ENCODE results near the gene EMD.
"Not testable (repeated sequence)": the region's sequence is repeated elsewhere in the genome, so short reads cannot be mapped to it uniquely, and the experiment has no call there.

The EMD gene

DNA sequence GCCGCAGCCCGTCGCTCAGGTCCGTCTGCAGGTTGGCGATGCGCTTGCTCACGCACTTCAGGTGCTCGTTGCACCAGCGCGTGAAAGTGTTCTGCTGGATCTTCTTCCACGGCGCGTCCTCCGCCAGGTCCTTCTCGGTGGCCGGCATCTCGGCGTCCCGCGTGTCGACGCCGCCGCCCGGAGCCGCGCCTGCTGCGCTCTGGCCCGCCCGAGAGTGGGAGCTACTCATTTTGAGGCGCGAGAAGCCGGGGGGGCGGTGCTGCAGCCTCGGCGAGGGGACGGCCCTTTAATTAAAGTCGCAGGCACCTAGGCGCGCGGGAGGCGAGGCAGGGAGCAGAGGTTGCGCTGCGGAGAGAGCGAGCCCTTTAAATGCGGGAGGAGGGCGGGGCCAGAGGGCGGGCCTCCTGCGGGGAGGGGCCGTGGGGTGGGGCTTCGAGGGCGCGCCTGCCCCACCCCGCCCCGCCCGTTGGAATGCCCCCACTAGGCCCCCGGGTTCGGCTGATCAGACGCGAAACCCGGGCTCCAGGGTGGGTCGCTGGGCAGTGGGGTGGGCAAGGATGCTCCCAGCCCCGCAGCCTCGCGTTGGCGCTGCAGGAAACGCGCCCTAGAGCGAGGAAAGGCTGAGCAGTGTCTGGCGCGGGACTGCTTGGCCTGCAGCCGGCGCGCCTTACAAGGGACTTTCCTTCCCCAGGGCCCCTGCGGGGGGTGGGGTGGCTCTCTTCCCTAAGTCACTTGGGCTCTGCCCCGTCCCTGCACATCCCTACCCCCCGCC is 7.9 kb upstream of the EMD start:
- peak; percentile 88 to 89 for DNase-seq (ENCODE audit: low read depth in 2 of 2)

DNA sequence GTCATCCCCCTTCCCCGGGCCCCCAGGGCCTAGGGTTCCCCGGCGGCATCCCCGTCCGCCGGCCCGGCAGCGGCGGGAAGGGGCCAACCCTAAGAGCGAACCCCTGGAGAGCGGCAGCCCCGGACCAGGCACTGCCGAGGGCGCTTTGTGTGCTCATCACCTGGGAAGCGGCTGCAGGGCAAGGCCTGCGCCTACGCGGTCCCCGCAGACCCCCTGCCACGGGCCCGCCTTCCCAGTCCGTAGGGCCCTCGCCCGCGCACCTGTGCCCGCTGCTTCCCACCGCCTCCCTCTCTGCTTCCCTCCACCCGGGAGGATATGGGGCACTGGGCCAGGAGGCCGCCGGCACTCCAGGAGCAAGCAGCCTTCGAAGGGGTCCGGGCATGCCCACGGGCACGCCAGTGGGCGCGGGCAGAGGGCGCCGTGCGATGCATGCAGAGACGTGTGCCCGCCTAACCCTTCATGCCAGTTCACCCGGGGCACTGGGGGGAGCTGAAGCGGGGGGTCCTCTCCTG is 7.2 kb upstream of the EMD start:
- DNase-seq (ENCODE audit: low read depth in 2 of 2) = no peak

DNA sequence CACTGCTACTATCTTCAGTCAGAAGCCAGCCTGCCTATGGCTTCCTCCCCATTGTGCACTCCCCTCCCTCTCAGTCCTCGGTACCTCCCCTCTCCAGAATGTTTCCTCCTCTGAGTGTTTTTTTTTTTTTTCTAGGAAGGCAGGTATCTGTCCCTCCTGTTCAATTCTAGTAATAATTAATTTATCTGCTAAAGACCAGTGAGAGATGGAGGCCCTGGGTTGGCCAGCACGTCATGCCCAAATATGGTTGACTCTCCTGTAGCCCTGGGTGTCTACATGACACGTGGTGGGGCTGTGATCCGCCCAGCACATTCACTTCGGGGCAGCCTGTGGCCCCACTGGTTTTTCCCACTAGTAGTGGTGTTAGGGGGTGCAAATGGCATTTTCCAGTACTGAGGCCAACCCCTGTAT is 6.5 kb upstream of the EMD start:
- DNase-seq (ENCODE audit: low read depth in 2 of 2) = peak in 1 of 2 donors; percentile 30

DNA sequence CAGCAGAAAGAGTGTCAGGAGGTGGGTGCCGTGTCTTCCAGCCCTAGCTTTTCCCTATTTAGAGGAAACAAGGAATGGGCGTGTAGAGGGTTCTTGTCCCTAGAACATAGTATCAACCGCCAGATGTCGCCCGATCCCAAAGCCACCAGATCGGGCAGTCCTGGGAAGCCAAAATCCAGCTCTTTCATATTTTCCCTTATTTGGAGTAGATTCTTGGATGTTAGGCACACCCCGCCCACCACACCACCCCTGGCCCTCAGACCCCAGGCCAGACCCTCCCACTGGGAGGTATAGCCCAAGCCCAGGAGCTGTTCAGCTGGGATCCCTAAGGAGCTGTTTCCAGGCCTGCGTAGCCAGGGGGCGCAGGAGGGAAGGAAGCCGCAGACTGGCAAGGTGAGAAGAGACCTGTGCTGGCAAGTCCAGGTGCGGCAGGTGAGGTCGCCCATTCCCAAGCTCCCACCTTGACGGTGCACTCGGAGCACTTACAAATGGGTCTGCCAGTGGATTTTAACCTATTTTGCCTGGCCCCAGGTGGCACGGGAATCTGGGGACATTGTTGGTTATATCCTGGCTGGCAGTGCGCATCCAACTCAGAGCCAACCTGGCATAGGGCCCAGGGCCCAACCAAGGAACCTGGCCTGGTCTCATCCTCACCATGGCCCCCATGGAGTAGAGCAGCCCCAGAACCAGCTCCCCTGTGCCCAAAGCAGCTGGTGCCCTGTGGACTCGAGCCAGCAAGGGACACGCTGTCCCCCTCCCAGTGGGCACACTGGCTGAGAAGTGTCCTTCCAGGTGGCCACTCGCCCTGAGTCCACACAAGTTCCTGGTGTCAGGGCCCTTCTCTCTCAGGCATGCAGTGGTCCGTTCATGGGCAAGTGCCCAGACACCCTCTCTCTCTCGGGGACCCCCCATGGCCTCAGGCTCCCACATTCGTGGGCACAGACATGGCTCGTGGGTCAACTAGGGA is 5.5 kb upstream of the EMD start:
- DNase-seq (ENCODE audit: low read depth in 2 of 2) = no peak

DNA sequence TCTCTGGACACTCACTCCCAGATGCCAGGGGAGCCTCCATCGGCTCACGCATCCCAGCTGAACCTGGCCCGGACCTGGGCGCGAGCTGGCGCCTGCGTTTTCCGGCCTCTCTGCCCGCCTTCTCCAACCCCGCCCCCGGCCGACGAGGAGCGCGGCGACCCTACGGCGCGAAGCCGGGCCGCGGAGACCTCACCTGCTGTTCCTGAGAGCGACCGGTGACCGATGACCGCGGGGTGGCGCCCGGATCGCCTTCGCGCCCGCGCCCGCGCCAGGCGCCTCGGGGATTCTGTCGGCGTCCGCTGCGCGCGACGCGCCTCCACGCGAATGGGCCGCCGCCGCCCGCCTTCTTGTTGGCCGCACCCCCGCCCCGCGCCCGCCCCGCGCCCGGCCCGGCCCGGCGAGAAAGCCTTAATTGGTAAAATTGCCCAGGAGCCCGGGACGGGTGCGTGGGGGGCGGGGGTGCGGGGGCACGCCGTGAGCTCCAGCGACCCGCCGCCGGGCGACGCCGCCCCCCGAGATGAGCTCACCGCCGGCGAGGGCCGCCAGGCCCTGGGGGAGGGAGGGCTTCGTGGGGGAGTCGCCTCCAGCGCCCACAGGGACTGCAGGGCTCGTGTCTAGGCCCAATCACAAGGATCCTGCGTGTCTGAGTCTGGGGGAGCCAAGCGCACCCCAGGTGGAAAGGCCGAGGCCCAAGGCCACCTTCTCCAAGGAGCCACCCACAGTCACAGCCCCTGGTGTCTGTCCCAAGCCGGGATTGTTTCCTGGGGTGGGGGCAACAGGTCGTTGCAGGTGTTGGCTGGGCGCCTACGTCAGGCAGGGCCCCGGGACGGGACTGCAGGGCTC is 4.6 kb upstream of the EMD start, which contains the start of gene FLNA:
Gene FLNA (minus strand): TSS at position 322 of the 843 bp plus-strand sequence. CDS start 3,389 bp downstream, outside the sequence.
- no peak for DNase-seq (ENCODE audit: low read depth in 2 of 2)

DNA sequence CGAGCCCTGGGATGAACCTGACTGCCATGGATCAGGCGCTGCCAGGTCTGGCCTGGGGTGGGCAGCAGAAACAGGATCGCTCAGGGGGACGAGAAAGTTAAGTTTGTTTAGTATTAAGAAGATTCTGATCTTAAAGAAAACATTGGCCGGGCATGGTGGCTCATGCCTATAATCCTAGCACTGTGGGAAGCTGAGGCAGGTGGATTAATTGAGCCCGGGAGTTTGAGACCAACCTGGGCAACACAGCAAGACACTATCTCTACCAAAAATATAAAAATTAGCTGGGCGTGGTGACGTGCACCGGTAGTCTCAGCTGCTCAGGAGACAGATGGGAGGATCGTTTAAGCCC is 4.0 kb upstream of the EMD start:
- DNase-seq (ENCODE audit: low read depth in 2 of 2) = no peak

DNA sequence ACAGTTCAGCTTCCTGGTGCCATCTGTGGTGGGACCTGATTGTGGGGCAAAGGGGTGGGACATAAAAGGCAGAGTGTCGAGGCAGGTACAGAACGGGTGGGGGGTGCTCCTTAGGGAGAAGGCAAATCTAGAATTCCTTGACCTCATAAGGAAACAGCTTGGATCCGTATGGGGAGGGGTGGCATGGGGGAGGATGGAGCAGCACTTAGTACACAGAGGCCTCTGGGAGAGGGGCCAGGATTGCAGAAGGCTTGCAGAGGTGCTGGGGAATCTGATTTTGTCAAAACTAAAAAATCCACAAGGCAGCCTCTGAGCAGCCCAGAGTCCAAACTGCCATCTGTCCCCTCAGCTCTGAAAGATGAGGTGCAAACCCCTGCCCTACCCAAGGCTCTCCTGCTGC is 2.3 kb upstream of the EMD start:
- DNase-seq (ENCODE audit: low read depth in 2 of 2) = no peak

DNA sequence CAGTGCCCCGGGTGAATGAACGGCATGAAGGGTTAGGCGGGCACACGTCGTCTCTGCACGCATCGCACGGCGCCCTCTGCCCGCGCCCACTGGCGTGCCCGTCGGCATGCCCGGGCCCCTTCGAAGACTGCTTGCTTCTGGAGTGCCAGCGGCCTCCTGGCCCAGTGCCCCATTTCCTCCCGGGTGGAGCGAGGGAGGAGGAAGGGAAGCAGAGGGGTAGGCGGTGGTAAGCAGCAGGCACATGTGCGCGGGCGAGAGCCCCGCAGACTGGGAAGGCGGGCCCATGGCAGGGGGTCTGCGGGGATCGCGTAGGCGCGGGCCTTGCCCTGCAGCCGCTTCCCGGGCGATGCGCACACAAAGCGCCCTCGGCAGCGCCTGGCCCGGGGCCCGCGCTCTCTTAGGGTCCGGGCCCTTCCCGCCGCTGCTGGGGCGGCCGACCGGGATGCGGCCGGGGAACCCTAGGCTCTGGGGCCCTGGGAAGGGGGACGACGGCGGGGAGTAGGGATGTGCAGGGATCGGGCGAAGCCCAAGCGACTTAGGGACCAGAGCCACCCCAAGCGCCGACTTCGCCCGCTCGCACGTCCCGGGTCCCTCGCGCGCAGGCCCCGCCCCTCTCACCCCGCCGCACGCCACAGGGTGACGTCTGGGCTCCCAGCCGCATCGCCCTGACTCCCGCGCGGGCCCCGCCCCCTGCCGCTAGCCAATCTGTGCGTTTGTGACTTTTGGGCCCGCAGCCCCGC is 866 bp upstream of the EMD start:
- DNase-seq (ENCODE audit: low read depth in 2 of 2) = no peak

DNA sequence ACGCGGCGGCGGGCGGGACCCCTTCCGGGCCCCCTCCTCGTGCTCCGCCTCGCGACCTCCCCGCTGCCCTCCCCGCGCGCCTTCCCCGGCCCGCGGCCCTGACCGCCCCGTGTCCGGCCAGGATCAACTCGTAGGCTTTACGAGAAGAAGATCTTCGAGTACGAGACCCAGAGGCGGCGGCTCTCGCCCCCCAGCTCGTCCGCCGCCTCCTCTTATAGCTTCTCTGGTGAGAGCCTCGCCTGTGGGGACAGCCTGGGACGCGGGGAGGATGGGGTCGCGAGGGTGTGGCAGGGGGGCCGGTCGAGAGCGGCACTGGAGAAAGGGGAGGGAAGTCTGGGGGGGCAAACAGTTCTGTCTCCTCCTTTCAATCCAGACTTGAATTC is 465 bp downstream of the EMD start:
- no peak for DNase-seq (ENCODE audit: low read depth in 2 of 2)

DNA sequence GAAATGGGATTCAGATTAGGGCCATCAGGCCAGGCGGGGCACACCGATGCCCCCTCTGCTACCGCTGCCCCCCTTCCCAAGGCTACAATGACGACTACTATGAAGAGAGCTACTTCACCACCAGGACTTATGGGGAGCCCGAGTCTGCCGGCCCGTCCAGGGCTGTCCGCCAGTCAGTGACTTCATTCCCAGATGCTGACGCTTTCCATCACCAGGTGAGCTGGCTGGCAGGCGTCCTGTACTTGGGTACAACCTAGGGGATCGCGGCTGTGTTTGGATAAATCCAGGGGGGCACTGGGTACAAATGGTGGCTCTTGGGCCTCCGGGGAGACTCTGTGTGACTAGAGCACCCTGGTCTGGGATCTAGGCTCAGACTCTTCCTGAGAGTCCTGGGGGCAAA is 1.1 kb downstream of the EMD start:
- DNase-seq (ENCODE audit: low read depth in 2 of 2) = no peak

DNA sequence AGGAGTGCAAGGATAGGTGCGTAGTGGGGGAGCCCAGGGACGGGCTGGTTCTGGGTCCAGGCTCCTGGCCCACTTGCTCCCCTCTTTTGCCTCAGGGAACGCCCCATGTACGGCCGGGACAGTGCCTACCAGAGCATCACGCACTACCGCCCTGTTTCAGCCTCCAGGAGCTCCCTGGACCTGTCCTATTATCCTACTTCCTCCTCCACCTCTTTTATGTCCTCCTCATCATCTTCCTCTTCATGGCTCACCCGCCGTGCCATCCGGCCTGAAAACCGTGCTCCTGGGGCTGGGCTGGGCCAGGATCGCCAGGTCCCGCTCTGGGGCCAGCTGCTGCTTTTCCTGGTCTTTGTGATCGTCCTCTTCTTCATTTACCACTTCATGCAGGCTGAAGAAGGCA is 1.7 kb downstream of the EMD start:
- no peak for DNase-seq (ENCODE audit: low read depth in 2 of 2)

DNA sequence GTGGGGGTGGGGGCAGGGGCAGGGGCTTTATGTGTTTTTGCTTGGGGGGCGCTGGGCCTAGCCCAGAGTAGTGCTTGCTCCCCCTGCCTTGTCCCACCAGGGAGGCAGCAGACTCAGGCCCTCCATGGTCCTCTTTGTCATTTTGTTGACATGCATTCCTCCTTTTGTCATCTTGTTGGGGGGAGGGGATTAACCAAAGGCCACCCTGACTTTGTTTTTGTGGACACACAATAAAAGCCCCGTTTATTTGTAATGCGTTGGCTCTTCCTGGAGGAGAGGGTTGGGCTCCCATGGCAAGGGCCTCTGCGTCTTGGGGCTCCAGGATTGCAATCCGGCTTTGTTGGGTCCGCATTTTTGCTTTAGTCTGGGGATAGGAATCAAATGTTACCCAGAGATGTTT is 2.2 kb downstream of the EMD start:
- no peak for DNase-seq (ENCODE audit: low read depth in 2 of 2)

DNA sequence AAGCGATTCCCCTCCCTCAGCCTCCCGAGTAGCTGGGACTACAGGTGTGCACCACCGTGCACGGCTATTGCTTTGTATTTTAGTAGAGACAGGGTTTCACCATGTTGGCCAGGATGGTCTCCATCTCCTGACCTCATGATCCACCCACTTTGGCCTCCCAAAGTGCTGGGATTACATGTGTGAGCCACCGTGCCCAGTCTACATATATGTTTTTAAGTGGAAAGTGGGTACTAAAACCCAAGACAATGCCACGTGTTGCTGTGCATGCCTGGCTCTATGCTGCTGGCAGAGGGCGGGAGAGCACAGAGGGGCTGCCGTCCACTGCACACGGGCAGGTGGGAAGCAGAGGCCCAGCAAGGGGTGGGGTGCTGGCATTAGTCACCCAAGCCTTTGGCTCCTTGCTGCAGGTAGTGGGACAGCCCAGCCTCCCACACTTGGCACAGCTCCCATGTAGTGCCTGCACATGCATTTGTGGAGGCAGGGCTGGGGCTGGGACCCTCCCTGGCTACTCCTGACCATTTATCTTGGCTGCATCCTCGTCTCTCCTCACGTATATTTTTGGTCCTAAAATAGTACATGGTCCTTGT is 3.5 kb downstream of the EMD start:
- DNase-seq (ENCODE audit: low read depth in 2 of 2) = no peak

DNA sequence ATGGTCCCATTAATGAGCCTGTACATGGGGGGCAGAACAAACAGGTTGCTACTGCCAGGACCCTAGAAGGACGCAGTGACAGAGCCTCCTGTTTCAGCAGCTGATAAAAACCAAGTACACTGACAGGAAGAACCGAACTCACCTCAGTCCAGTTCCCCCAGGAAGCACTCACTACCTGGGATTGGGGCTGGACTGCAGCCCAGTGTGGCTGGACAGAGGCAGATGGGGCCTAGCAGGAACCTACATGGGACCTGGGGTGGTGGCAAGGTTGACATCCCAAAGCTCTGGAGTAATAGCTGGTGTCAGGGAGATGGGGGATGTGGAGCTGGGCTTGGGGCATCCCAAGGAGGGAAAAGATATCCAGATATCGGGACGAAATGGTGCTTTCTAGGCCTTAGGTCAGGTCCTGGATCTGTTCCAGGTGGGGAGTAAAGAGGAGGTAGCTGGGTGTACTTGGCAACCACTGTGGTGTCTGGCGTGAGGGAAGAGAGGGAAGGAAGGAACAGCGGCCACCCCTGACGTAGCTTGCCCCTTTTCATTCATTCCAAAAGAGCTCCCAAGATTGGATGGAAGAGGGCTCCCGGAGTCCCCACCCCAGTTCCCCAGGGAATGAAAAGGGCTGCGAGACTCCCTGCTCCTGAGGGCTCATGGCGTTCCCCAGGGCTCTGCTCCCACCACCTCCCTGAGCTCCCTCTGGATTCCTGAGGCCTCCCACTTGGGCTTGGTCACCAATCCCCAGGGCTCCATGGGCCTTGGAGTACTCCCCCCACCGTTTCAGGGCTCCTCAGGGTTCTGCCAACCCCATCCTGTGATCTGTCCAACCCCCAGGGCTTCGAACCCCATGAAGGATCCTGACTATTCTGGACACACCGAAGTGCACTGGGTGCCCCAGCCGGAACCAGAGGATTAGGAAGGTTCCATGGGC is 4.5 kb downstream of the EMD start:
- DNase-seq (ENCODE audit: low read depth in 2 of 2) = no peak

DNA sequence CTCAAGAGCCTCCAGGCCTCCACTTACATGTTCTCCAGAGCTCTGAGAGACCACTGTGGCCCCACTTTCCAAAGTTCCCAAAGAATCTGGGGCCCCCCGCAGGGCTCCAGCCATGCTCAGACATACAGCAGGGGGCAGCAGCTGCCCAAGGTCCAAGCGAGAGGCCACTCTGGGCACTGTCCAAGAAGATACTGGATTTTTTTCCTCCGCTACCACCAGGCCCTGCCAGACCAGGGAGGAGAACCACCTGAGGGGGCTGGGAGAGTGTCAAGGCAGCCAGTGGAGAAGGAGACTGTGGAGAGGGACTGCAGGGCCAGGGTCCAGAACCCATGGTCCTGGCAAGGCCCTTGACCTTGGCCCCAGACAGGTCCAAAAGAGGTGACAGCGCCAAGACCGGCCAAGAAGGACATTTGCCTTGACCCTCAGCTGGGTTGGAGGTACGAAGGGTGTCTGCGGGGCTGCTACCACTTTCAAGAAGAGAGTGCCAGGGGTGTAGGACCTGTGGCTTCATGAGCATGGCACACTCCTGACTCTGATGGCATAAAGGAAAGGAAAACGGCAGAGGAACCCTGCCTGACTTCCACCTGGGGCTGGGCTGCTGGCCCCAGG is 5.3 kb downstream of the EMD start:
- no peak for DNase-seq (ENCODE audit: low read depth in 2 of 2)

DNA sequence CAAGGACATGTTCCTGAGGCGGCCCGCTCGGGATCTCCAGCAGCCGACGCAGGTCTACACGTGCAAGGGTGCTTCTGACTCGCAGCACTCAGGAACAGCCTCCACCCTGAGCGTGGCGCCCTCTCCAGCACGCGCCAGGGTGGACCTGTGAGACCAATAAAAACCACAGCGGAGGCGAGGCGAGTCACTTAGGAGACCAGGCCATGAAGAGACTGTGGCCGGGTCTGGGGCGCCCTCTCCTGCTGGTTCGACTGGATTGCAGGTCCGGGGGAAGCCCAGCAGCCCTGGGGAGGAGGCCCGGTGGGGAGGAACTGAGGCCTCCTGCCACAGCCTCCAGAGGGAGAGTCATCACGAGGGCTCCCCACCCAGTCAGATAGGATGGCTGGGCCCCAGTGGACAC is 9.0 kb downstream of the EMD start:
- DNase-seq (ENCODE audit: low read depth in 2 of 2) = not testable (repeated sequence)

DNA sequence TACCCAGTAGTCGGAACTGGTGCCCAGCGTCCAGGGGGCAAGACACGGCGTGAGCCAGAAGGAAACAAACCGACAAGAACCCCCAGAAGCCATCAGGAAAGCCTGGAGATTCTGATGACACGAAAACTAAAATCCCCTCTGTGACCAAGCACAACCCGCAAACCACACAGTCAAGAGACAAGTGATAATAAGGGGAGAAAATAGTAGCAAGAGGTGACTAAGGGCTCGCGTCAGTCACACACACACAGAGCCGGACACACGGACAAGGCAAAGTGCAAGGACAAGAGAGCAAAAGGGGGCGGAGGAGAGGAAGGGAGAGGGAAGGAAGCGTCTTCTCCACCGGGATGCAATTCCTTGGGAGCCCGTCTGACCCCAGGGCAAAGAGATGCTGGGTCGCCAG is 9.6 kb downstream of the EMD start:
- not testable (repeated sequence) for DNase-seq (ENCODE audit: low read depth in 2 of 2)

DNA sequence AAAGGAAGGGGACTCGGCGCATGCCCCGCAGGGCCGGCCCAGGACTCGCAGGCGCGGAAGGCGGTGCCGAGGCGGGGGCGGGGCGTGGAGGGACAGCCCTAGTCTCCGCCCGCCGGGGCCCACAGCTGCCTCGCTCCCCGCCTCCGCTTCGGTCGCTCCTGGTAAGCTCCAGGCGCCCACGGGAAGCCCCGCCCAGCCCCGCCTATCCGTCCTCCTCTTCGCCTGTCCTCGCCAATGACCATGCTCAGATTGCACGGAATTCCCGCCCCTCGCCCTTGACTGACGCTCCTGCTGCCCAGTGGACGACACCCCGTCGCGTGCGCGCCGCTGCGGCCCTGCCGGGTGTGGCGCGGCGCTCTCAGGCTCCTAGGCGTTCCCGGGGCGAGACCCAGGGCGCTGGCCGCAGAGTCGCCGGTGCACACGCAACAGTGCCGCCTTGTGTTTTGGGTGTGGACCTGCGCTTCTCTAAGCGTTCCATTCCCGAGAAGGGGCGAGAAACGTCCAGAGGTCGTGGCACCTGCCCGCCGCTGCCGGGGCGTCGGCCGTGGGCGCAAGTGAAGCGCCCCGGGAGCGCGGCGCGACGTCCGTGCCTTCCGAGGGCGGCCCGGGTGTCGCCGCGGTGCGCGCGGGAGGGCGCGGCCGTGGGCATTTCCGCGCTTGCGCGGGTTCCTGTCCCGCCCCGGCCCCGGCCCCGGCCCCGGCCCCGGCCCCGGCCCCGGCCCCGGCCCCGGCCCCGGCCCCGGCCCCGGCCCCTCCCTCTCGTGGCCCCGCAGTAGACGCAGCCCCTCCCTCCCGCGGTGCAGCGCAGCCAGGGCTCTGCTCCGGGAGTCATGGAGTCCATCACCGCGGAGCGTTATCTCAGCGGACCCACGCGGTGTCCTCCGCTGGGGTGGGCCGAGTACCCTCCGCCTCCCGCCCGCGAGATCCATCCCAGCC is 11.0 kb downstream of the EMD start:
- DNase-seq (ENCODE audit: low read depth in 2 of 2) = not testable (repeated sequence)

Measured in stimulated activated CD4-positive, alpha-beta T cell treated with anti-CD3 and anti-CD28 coated beads, Interleukin-15, amount 100 ng/mL, for 48 hours (primary cell).